ENCODE measurements around the gene TMSB10.
"Not testable (repeated sequence)": the region's sequence is repeated elsewhere in the genome, so short reads cannot be mapped to it uniquely, and the experiment has no call there.

Gene TMSB10

GRCh38 chr2:84925724-84926376, 20.4 kb downstream of the TMSB10 start:
- FAIRE-seq (peak; percentile 98), DNase-seq (ENCODE audit: extremely low spot score, insufficient read length, low read depth) (no peak)

- DNase-seq (ENCODE audit: extremely low spot score, insufficient read length, low read depth) (no peak), FAIRE-seq (no peak)
These were observed 21.8 kb downstream of the TMSB10 start for GRCh38 chr2:84927275-84927627.

- FAIRE-seq (peak; percentile 79), DNase-seq (ENCODE audit: extremely low spot score, insufficient read length, low read depth) (no peak)
These were observed 25.9 kb downstream of the TMSB10 start for GRCh38 chr2:84931384-84931821.

GRCh38 chr2:84938194-84938879, 32.9 kb downstream of the TMSB10 start:
- FAIRE-seq = peak; percentile 80
- DNase-seq (ENCODE audit: extremely low spot score, insufficient read length, low read depth) = no peak

- DNase-seq (ENCODE audit: extremely low spot score, insufficient read length, low read depth) (no peak), FAIRE-seq (peak; percentile 98)
These were observed 34.1 kb downstream of the TMSB10 start for GRCh38 chr2:84939426-84940087.

GRCh38 chr2:84940088-84940470, 34.6 kb downstream of the TMSB10 start:
- DNase-seq (ENCODE audit: extremely low spot score, insufficient read length, low read depth) (no peak), FAIRE-seq (no peak)

GRCh38 chr2:84940831-84941412, 35.5 kb downstream of the TMSB10 start:
- no peak for DNase-seq (ENCODE audit: extremely low spot score, insufficient read length, low read depth)
- no peak for FAIRE-seq

- no peak for DNase-seq (ENCODE audit: extremely low spot score, insufficient read length, low read depth)
These were observed 36.7 kb downstream of the TMSB10 start for GRCh38 chr2:84942166-84942565.

GRCh38 chr2:84942964-84943421, 37.5 kb downstream of the TMSB10 start:
- no peak for DNase-seq (ENCODE audit: extremely low spot score, insufficient read length, low read depth)
- FAIRE-seq = peak; percentile 93

More at GRCh38 chr2:84942166-84942565, 36.7 kb downstream of the TMSB10 start:
- FAIRE-seq = no peak

GRCh38 chr2:84944295-84944909, 38.9 kb downstream of the TMSB10 start:
- DNase-seq (ENCODE audit: extremely low spot score, insufficient read length, low read depth) (no peak), FAIRE-seq (peak; percentile 5)

GRCh38 chr2:84945838-84946203, 40.4 kb downstream of the TMSB10 start:
- DNase-seq (ENCODE audit: extremely low spot score, insufficient read length, low read depth); FAIRE-seq: not testable (repeated sequence)

GRCh38 chr2:84946204-84947009, 41.0 kb downstream of the TMSB10 start:
- DNase-seq (ENCODE audit: extremely low spot score, insufficient read length, low read depth) = no peak

GRCh38 chr2:84947010-84947593, 41.6 kb downstream of the TMSB10 start:
- DNase-seq (ENCODE audit: extremely low spot score, insufficient read length, low read depth) (no peak), FAIRE-seq (no peak)

More at GRCh38 chr2:84946204-84947009, 41.0 kb downstream of the TMSB10 start:
- peak; percentile 85 for FAIRE-seq

GRCh38 chr2:84953535-84953934, 48.1 kb downstream of the TMSB10 start:
- no peak for DNase-seq (ENCODE audit: extremely low spot score, insufficient read length, low read depth)
- FAIRE-seq = no peak

- DNase-seq (ENCODE audit: extremely low spot score, insufficient read length, low read depth) = no peak
- FAIRE-seq = no peak
These were observed 48.9 kb downstream of the TMSB10 start for GRCh38 chr2:84954329-84954728.
